Fibroblast of mammary gland (primary cell): ENCODE results near the gene PROC.

Source experiments
- DNase-seq: peaks from one replicate; pipeline ENCODE4 v3.0.0-alpha.2; 2010; ENCODE audit warnings: low read depth
- H3K4me3 ChIP-seq: 2 replicates; pipeline ENCODE4 v1.5.1; 2011; ENCODE audit warnings: low read depth, mild to moderate bottlenecking, low read length, moderate library complexity; ENCODE audit not compliant: control insufficient read depth
- TF ChIP-seq, protein P1 (sequence below): conservative IDR thresholded peaks from 2 replicates; pipeline ENCODE4 v1.5.1; 2011; ENCODE audit warnings: low read depth, low read length, inconsistent platforms; ENCODE audit not compliant: control insufficient read depth, insufficient read depth

The PROC gene

DNA sequence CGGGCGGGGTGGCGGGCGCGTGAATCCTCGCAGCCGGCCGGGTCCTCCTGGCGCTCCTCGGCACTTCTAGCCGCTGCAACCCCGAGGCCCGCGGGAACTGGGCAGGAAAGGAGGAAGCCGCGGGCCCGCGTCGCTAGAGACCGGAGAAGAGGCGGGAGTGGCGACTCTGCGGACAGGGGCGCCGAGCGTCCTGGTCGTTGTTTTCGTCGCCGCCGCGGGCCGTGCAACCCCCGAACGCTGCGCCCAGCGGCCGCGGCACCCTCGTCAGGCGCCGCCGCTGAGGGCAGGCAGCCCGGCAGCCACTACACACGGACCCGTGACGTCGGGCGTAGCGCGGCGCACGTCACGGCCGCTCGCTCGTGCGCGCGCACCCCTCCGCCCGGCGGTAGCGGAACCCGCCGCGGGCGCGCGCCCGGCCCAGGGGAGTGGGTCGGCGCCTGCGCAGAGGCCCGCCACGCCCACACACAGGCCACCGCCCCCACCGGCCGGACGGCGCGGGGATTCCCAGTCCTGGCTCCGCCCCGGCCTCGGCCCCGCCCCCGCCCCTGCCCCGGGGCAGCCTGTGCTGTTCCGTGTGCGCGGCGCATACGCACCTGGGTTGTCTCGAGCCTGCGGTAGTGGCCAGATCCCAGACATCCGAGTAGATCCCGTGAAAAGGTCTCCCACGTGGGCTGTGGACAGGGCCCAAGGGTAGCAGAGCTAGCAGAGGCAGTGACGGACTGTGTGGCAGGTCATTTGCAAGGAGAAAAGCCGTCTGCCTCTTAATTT, 30.4 kb upstream of the PROC start, which contains the start of gene MAP3K2:
Gene MAP3K2, minus strand, starts transcription at position 321 of the 768 bp plus-strand sequence. CDS start 44,846 bp downstream, outside the sequence.
- TF ChIP-seq, protein P1, sequence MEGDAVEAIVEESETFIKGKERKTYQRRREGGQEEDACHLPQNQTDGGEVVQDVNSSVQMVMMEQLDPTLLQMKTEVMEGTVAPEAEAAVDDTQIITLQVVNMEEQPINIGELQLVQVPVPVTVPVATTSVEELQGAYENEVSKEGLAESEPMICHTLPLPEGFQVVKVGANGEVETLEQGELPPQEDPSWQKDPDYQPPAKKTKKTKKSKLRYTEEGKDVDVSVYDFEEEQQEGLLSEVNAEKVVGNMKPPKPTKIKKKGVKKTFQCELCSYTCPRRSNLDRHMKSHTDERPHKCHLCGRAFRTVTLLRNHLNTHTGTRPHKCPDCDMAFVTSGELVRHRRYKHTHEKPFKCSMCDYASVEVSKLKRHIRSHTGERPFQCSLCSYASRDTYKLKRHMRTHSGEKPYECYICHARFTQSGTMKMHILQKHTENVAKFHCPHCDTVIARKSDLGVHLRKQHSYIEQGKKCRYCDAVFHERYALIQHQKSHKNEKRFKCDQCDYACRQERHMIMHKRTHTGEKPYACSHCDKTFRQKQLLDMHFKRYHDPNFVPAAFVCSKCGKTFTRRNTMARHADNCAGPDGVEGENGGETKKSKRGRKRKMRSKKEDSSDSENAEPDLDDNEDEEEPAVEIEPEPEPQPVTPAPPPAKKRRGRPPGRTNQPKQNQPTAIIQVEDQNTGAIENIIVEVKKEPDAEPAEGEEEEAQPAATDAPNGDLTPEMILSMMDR = no peak
- DNase-seq = peak; percentile 86
- peak within 1 kb of the TSS; percentile 71 for H3K4me3 ChIP-seq

DNA sequence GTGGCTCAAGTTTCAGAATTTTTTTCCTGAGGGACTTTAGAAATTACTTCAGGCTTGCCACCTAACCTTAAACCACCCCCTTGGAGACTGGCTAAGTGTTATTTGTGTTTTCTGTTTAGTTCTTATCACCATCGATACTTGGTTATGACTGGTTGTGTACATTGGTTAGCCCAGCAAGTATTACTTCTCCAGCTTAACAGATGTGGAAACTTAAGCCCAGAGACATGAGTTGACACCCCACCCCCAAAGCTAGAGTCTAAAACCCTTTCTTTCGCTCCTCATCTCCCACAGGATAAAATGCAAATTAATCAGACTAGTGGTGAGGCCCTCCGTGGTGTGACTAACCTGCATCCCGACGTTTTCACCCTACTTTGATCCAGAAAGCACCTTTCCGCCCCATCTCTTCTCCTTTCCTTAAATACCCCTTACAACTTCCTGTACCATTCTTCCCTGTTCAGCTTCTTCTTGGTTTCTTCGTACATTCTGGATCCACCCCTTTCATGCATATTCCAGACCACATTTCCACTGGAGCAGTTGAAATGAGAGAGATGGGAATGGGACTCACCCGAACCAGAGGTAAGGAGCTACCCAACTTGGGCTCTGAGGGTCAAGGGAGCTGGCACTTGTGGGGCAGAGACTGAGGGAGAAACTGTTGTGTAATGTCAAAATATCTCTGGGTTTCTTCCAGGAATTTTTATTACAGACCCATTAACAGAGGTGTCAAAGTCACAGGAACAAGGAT, 29.6 kb upstream of the PROC start:
- TF ChIP-seq, protein P1 = no peak
- peak; percentile 56 for DNase-seq
- H3K4me3 ChIP-seq = peak overlapping the region; percentile 71

DNA sequence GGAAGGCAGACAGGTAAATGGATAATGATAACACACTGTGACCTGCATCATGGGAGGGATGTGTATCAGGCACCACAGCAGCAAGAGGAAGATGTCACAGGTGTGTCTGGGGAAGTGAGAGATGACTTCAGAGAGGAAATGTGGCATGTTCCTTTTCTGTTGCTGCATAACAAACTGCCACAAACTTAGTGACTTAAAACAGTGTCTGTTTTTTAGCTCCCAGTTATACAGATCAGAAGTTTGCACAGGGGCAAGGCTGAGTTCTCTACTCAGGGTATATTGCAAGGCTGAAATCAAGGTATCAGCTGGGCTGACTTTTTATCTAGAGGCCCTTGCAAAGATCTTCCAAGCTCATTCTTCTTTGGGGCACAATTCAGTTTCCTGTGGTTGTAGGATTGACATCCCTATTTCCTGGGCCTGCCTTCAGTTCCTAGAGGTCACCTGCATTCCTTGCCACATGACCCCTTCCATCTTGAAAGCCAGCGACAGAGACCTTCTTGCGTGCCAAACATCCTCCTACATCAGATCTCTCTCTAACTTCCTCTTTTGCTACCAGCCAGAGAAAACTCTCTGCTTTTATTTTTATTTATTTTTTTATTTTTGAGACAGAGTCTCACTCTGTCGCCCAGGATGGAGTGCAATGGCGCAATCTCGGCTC, 28.3 kb upstream of the PROC start:
- no peak for DNase-seq

GRCh38 chr2:127392133-127392827, 25.9 kb upstream of the PROC start:
- no peak overlapping the region for H3K4me3 ChIP-seq
- DNase-seq = peak; percentile 61
- TF ChIP-seq, protein P1 = no peak

More for the DNA sequence above, 28.3 kb upstream of the PROC start:
- TF ChIP-seq, protein P1 = no peak
- no peak overlapping the region for H3K4me3 ChIP-seq

- TF ChIP-seq, protein P1 = no peak
- no peak overlapping the region for H3K4me3 ChIP-seq
- no peak for DNase-seq
Observed at GRCh38 chr2:127392828-127393578, 25.2 kb upstream of the PROC start.

DNA sequence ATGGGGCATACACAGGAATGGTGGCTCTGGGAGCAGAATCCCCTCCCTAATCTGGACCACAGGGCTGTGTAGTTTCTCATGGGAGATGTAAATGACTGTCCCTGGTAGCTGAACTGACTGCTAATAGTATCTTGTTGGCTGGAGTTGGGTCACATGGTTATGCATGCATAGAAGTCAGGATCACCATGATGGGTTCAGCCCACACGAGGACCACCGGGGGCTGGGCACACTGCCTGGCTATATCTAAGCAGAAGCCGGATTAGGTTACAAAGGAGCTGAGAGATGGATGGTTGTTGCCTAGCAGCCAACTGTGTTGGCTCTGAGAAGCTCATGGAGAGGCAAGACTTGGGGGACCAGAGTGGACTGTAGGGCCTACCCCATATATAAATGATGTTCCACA, 23.7 kb upstream of the PROC start:
- TF ChIP-seq, protein P1 = no peak
- no peak overlapping the region for H3K4me3 ChIP-seq
- no peak for DNase-seq
